ENCODE data around the gene BCL6.

Gene BCL6

DNA sequence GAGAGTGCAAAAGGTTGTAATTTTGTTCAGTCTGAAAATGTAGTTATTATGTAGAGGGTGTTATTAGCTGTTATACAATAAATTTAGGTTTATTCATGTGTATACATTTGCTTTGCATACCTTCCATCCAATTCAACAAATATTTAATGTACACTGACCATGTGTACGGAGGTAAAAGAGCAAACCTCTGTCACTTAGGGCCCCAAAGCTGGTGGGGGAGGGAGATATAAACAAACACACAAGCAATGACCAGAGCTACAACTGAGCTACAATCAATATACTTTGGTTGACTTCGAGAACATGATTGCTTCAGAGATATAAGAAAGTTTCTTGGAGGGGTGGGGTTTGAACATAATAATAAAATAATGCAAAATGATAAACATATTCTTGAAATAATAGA is 17.5 kb upstream of the BCL6 start:
- DNase-seq (ENCODE audit: low read depth, low spot score): no peak

DNA sequence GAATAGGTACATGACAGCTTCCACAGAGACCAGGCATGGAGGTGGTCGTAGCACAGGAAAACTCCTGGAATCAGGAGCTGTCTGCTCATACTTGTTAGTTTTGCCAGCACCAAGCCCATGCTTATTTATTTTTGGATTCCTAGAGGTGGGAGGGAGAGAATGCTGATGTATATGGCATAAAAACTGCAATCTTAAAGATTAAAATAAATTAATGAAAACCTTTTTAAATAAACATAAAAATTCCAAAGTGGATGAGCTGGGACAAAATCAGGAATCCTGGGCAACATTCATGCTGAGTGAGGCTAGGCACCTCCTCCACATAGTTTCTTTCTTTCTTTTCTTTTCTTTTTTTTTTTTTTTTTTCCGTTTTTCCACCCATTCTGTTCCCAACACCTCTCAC is 14.3 kb upstream of the BCL6 start:
- no peak for DNase-seq (ENCODE audit: low read depth, low spot score)

DNA sequence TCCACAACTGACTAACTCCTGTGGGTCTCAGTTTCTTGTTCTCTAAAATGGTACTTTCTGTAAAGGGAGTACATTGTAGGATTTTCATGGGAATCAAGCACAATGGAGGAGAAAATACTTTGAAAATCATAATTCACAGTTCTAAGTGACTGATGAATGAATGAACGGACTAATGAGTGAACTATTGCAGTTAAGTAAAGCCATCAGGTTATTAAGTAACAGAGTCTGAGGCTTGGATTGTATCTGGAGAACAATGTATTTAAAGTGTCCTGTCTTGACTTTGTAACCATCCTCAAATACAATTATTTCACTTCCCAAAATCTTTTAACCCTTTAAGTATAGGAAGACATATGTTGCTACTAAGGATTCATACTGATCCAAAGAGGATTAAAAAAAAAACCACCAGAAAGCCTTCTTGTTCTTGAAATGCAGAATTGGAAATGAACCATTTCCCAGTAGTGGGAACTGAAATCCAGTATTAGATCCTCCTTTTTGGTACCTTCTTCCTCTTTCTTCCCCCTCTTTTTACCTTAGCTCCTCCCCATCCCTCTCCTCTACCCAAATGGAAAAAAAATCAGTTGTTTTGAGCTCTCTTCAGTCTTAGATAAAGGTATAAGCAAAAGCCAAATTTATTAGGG is 13.2 kb upstream of the BCL6 start:
- no peak for DNase-seq (ENCODE audit: low read depth, low spot score)

DNA sequence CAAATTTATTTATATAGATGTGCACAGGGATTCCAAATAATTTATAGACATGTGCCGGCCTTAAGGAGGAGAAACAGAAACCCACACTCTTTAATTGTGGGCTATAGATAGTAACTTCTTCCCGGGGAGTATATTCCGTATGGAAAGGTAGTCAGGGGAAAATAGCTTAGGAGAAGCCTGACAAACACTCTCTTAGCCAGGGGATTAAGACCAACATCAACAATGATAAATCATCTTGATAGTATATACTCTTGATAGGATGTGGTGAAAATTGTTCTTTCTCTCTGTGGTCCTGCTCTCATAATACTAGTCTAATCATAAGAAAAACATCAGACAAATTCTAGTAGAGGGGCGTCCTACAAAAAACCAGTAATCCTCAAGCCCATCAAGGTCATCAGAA is 8.2 kb upstream of the BCL6 start:
- DNase-seq (ENCODE audit: low read depth, low spot score): no peak

DNA sequence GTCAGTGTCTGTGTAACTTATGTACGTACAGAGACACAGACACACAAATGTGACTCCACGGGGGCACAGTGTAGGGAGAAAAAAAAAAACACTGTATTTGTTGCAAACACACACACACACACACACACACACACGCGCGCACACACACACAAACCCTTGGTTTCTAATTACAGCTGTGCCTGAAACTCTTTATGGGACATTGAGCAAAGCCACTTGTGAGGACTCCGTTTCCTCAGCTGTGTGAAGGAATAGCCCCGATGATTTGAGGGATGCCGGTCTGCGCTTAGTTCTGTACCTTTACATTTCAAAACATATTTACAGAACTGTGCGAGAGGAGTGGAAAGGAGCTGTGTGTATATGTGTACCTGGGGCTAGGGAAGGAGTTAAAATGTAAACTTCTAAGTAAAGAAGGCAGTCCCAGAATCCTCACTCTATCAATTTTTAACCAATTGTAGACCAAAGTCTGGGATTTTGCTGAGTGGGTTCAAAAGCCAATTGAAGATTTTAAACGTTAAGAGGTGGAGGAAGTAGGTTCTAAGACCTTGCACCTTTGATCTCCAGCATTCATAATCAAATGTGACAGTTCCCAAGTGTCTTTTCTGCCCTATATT is 5.3 kb upstream of the BCL6 start:
- no peak for DNase-seq (ENCODE audit: low read depth, low spot score)

DNA sequence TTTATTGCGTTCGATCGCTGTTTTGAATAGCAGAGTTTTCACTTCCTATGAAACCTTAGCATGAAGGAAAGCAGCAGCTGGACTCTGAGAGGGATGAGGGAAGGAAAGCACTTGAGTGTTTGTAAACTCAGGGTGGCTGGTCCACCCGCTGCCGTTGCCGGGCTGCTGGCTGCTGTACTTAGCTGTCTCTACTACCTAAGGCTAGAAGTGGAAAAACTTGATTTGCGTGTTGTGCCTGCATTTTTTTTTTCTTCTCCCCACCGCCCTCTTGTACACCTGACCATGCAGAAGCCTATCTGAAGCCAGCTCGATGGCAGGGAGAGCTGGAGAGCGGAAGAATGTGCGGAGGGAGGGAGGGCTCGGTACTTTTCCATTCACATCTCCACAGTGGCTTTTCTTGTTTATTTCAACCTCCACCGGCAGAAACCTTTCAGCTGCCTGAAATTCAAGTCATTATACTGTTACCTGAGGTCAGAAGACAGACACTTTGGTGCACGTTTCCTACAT is 4.8 kb upstream of the BCL6 start:
- DNase-seq (ENCODE audit: low read depth, low spot score): peak; percentile 97

DNA sequence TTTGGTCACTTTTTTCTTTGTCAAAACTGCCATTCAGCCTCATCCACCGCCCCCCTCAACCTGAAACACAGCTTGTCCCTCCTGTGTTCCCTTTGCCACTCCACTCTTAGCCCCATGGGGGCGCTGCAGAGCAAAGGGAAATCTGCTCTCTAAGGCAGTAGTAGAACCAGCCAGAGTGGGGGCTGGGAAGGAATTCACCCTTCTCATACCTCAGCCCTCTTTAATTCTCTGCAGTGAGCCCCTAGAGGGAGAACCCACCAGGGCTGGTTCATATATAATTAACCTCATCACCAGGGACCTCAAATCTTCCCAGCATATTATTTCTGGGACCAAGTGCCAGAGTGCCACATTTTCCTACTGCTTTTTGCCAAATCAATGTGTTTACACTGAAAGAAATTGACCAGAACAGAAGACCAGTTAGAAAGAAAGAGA is 2.8 kb upstream of the BCL6 start:
- peak; percentile 93 for DNase-seq (ENCODE audit: low read depth, low spot score)

DNA sequence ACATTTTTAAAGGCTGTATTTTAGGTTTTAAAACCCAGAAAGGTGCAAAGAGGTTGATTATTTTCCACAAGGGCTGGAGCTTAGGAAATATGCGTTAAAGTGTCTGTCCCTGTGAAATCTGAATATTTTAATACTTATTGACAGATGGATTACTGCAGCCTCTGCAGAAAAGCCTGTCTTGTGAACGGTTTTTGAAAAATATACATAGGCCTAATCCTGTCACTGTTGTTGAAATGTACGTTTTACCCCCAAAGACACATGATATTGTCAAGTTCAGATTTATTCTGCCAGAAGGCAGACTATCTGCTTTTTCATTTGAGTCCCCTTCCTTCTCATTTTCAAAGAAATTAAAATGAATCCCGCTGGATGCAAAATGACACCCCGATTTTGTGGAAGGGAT is 2.2 kb upstream of the BCL6 start:
- DNase-seq (ENCODE audit: low read depth, low spot score): no peak

DNA sequence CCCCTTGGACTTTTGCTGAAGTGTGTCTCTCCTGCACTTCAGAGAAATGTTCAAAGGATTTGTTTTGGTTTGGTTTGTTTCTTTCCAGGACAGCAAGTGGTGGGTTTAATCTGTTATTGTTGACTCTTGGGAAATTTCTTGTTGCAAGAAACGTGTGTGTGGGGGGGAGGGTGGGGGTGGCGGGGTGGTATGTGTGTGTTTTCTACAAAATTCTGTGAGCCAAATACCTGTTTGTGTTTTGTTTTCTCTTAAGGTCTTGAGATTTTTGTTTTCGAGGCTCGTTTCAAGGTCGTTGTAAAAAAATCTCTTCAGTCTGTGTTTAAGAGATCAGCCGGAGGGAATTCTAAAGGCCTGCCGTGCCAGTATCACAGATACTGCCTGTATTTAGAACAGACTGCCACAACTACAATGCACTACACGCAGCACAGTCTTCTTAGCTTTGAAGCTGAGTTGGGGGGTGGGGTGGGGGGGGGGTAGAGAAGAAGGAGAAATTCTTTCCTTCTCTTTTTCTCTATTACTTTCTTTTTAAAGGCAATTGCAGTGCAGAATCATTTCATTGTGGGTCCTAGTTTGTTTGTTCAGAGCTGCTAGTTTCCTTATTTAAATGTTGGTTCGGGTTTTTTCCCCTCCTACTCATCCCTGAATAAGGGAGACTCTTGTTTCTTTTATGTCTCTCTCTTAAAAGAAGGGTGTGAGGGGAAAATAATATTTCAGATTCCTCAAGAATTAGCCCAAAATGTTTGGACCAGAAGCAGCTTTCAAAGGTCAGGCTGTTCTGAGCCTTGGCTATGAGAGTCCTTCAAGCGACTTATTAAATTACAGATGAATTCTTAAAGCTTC is 1.4 kb upstream of the BCL6 start:
- DNase-seq (ENCODE audit: low read depth, low spot score): peak; percentile 51

DNA sequence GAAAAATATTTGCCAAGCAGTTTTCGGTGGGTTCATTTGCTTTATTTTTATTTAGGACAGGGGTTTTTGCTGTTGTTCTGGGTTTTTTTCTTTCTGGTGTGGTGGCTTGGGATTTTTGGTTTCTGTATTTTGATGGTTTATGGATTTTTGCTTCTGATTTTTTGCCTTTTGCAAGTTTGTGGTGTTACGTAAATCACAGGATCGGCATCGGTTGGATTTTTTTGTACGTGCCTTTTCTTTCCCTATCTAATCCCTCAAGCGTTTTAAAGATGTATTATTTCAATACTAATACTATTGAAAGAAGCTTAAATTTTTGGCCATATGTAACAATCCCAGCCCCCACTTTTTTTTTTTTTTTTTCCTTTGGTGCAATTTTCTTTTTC is 782 bp upstream of the BCL6 start:
- DNase-seq (ENCODE audit: low read depth, low spot score): peak; percentile 33

DNA sequence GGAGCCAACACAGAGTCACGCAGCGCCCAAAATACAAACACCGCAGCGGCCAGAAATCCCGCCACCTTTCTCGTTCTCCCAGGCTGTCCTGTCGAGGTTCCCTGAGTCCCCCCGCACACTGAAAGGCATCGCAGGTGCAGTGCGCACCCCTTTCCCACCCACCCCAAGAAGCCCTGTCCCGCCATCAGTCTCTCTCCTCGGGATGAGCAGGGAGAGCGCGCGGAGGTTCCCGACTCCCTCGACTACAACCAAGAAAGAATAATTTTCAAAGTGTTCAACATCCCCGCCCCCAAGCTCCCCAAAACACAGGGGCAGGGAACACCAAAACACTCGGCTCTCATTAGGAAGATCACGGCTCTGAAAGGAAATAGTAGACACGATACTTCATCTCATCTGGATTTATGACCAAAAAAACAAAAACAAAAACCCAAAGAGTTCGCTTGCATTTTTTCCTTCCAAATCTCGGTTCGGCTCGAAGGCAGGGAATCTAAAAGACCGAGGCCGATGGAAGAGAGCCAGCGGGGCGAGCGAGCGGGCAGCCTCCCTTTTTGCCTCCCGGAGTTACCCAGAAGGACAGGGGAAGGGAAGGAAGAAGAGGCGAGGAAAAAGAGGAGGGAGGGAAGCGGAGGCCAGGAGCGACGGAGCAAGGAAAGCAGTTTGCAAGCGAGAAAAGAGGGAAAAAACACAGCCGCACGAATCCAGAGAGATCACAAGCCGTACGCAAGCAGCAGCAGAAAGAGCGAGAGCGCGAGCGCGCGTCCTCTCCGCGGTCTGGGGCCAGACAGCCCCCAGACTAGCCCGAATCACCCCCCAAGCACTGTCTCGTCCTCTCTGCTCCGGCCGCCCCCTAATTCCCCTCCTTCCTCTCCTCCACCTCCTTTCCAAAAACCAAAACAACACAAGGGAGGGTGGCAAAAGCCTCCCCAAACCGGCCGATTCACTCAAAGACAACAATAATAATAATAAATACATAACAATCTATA is 808 bp downstream of the BCL6 start:
- DNase-seq (ENCODE audit: low read depth, low spot score): peak; percentile 71

DNA sequence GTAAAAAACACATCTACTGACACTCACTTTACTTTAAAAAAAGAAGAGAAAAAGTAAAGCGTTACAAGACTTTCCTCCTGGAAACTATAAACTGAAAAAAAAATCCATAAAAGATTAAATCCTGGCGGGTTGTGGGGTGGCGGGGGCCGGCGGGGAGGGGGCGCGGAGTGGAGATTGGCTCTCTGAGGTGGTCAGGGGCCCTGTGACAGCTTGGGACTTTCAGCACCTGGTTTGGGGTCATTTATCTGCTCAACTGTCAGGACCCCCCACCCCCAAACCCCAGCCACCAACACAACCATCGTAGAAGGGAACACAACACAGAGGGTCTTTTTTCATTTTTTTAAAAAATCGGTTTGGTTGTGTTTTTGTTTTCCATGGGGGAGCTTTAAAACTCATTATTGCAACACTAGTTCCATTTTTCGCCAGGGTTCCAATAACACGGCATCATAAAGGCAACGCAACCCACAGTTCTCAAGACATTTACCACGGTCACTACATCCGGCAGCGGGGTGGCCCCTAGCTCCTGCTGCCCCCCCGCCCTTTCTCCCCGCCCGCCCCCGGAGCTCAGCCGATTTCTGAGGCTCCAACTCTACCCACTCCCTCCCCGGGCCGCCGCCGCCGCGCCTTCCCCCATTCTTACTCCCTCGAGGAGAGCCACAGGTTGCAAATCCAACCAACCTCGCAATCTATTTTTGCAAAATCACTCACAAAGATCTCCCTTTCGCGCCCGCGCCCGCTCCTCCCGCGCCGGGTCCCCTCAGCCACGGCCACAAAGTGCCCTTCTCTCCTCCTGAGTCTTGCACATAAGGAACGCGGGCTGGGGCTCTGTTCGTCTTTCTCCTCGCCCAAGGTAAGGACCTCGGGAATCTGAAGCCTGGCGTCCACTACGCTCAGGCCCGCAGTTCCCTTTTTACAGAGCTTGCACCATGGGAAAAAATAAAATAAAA is 1.8 kb downstream of the BCL6 start:
- peak; percentile 46 for DNase-seq (ENCODE audit: low read depth, low spot score)

DNA sequence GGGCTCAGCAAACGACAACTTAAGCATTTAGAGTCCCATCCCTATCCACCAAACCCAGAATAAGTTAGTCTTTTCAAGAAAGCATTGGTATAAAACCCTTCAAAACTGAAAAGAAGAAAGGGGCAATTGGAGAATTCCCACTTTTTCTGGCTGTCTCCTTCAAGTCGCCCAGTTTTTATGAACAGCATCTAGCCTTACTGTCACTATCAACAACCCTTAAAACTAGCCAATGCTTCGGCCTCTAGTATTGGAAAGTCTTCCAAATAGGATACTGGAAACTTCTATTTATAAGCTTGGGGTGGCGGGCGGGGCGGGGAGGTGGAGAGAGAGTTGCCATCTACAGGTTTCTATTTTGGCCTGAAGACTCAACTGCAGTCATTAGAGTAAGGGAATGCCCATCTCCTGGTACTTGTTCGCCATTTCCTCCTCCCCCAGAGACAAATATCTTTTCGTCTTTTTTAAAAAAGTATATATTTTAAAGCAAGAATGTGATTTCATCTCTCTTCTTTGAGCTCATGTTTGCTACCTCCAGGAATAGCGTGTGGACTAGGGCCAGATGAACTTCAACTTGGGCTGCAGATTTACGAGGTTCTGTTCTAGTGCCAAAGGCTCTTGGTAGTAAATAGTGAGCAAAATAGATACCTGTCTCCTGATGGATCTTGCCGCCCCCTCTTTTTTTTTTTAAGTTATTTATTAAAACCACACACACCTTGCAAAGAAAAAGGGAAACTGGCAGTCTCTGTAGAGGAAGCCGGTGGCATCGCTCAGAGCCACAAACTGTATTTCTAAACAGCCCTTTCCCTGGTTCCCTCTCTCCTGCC is 2.7 kb downstream of the BCL6 start:
- DNase-seq (ENCODE audit: low read depth, low spot score): no peak

DNA sequence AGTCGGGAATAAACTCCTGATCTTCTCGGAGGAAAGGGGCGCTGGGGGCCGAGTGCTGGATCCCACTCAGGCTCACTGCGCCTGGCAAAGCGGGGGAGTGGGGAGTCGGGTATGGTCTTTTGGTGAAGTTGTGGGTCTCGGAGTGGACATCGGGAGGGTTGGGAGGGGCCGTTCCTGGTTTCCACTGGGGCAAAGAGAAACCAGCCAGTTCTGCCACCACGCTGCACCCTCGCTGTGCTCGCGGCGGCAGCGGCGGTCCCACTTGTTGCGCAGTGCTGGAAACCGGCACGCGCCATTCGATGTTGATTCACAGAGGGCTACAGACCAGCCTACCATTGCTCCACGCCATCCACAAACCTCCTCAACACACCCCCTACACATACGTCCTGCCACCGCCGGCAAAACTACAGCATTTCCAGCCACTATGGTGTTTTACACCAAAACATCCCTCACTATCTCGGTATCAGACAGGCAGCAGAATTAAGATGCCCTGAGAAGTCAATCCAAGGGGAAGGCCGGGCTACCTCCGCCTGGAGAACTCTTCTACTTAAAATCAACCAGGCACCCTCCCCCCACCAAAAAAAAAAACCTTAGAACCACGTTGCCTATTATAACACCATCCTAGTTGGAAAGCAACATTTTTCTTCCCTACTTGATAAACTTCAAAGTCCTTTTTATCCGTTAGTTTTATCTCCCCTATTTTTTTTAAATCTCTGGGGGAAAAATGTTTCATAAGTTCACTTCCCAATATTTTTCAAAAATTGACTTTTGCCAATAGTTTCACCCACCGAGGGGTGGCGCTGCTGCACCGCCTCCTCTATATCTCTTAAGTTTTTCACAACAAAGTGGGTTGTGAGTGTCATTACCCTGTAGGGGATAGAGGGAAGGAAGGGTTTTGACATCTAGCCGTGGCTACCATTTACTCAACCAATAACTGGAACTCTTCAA is 3.6 kb downstream of the BCL6 start:
- DNase-seq (ENCODE audit: low read depth, low spot score): peak; percentile 77

DNA sequence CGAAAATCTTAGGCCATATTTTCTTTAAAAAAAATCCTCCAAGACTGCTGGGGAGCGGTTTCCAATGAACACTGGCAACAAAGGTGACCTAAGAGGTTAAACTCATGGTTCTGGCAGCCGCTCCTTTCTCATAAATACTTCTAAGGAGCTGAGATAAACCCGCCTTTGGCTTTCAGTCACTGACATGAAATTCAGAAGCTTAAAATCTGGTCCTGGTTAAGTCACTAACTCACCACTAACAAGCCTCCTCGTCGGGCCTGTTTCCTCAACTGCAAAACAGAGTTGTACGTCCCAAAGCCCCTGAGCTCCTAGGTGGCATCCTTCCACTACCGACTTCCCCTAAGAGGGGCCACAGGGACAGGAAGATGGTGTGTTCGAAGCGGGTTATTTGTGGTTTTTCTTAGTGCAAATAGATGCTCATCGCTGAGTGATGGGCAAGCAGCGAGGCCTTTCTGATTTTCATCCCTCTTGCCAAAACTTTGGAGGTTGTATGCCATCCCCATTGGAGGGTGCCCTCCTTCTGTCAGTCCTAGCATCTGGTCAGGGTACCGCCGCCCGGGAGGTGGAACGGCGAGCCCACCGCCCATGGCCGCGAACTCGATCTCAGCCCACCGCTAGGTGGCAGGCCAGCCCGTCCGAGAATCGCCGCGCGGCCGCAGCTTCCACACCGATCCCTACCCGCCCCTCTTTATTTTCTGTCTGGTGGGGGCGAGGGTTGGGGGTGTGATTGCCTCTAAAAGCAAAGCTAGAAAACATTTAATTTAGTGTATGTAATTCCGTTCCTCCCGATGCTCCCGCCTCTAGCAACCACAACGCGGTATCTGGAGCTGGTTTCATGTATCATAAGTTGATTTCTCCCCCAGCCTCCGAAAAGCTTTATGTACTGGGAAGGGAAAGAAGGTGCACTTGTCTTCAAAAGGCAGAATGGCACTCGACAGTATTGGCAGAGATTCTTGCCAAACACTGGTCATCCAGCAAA is 4.6 kb downstream of the BCL6 start:
- peak; percentile 87 for DNase-seq (ENCODE audit: low read depth, low spot score)

DNA sequence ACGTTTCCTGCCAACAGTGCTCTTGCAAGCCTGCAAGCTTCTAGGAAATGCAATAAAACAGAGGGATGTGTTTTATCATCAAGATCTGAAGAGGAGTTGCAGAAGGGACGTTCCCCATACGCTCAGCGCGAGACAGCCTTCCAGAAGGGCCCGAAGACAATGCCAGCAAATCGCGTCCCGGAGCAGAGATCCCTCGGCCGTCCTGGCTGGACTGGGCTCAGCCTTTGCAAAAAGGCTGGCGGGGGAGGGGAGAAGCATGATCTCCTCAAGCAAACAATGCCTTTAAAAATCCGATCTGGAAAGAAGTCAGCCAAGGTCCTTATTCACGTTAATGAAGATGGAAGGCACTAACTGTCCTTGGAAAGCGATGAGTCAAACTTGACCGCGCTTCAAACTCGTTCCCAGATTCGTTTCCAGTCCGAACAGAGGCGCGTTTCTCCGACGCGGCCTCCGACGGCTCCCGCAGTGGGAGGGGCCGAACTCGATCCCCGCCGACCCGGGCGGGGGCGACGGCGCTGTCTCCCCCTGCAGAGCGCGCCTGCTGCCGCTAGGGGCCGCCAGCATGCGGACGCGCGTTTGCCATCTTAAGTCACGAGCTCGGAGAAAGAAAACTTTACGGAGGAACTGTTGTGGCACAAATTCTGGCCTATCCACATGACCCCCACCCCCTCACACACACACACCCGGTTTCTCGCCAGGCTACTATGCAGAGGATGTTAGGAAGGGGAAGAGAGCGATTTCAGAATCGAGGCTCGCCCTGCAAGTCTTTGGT is 5.5 kb downstream of the BCL6 start:
- DNase-seq (ENCODE audit: low read depth, low spot score): peak; percentile 97
